DMS153 treated with DMSO at 0.1 percent for 48 hours (cell line): ENCODE measurements around the gene MIA3.

Source experiments
- DNase-seq: peaks from one replicate; lab custom pipeline; 2025; ENCODE audit not compliant: unreplicated experiment; lab: John Stamatoyannopoulos, UW

MIA3 gene

GRCh38 chr1:222617367-222617951, 438 bp upstream of the MIA3 start:
- DNase-seq: peak; percentile 87

- DNase-seq: no peak
These were observed 1.1 kb downstream of the MIA3 start for GRCh38 chr1:222618880-222619596.

- no peak for DNase-seq
These were observed 2.7 kb downstream of the MIA3 start for GRCh38 chr1:222620566-222620965.

- DNase-seq: no peak
These were observed 4.9 kb downstream of the MIA3 start for GRCh38 chr1:222622765-222623164.

GRCh38 chr1:222623458-222623857, 5.6 kb downstream of the MIA3 start:
- no peak for DNase-seq

GRCh38 chr1:222624214-222624613, 6.3 kb downstream of the MIA3 start:
- DNase-seq: no peak

GRCh38 chr1:222627232-222627631, 9.3 kb downstream of the MIA3 start:
- DNase-seq: no peak

- DNase-seq: no peak
These were observed 12.1 kb downstream of the MIA3 start for GRCh38 chr1:222629921-222630535.

- no peak for DNase-seq
These were observed 13.8 kb downstream of the MIA3 start for GRCh38 chr1:222631611-222632208.

- DNase-seq: no peak
These were observed 14.9 kb downstream of the MIA3 start for GRCh38 chr1:222632749-222633148.

- DNase-seq: peak; percentile 93
These were observed 16.5 kb downstream of the MIA3 start for GRCh38 chr1:222634180-222635013.

GRCh38 chr1:222641269-222641948, 23.5 kb downstream of the MIA3 start:
- no peak for DNase-seq

GRCh38 chr1:222642468-222642867, 24.6 kb downstream of the MIA3 start:
- no peak for DNase-seq

- DNase-seq: no peak
These were observed 25.7 kb downstream of the MIA3 start for GRCh38 chr1:222643606-222643937.

- peak; percentile 99 for DNase-seq
These were observed 26.2 kb downstream of the MIA3 start for GRCh38 chr1:222643938-222644635.

- no peak for DNase-seq
These were observed 26.7 kb downstream of the MIA3 start for GRCh38 chr1:222644636-222644980.

- DNase-seq: no peak
These were observed 34.8 kb downstream of the MIA3 start for GRCh38 chr1:222652676-222653075.

GRCh38 chr1:222653178-222653827, 35.4 kb downstream of the MIA3 start:
- no peak for DNase-seq

GRCh38 chr1:222654849-222655248, 37.0 kb downstream of the MIA3 start:
- no peak for DNase-seq
